Muscle of leg (tissue), 11 donors: ENCODE results near the gene L3MBTL4. TPM values are rescaled to one million over a fixed set of nuclear protein-coding genes. Genes with fewer than 3 reads are reported as not detected.
A peak's percentile ranks its signal among the peaks of the same experiment; 100 is the strongest.

ENCODE experiments used
- DNase-seq: peaks from one replicate; pipeline ENCODE4 v3.0.0; 2013
- H3K27ac ChIP-seq: one replicate; pipeline ENCODE4 v1.5.1; 2013; ENCODE audit warnings: mild to moderate bottlenecking, low read length, control low read depth
- H3K27me3 ChIP-seq: one replicate; pipeline ENCODE4 v1.6.1; 2013; ENCODE audit warnings: low read length; ENCODE audit not compliant: control insufficient read depth, insufficient read depth
- H3K36me3 ChIP-seq: one replicate; pipeline ENCODE4 v1.6.1; 2013; ENCODE audit warnings: low read length; ENCODE audit not compliant: control insufficient read depth, insufficient read depth
- H3K4me1 ChIP-seq: one replicate; pipeline ENCODE4 v1.6.1; 2013; ENCODE audit warnings: low read length; ENCODE audit not compliant: control insufficient read depth, insufficient read depth
- H3K4me3 ChIP-seq: one replicate; pipeline ENCODE4 v1.5.1; 2013; ENCODE audit warnings: low read length, control low read depth
- H3K9me3 ChIP-seq: replicated peaks from 2 replicates; pipeline ENCODE4 v1.6.1; 2013; ENCODE audit warnings: low read depth, low read length; ENCODE audit not compliant: control insufficient read depth
- WGBS: methylation state at CpG from one replicate; pipeline ENCODE4 v1.1.5; 2013; ENCODE audit warnings: missing lambda C conversion rate; ENCODE audit not compliant: insufficient coverage; 5-methylcytosine and 5-hydroxymethylcytosine counted together
- polyA plus RNA-seq, 8 donors: library from polyadenylated mRNA; unstranded; fragments of 120-200 nt; gene quantifications; one replicate each; pipeline versions ENCODE4 v1.2.1 to v1.2.3, GENCODE V29; 2013; ENCODE audit warnings: inconsistent platforms in 1 of 8, low replicate concordance in 1 of 8; ENCODE audit not compliant: insufficient read length in 8 of 8, insufficient read depth in 1 of 8
- total RNA-seq: library from RNA; stranded (reverse); fragments of 120-200 nt; gene quantifications from one replicate; pipeline ENCODE4 v1.2.4, GENCODE V29; 2013

L3MBTL4 gene
- total and polyA plus RNA-seq, 9 donors = 0.78 to 4.2 (median 1.4) TPM

DNA sequence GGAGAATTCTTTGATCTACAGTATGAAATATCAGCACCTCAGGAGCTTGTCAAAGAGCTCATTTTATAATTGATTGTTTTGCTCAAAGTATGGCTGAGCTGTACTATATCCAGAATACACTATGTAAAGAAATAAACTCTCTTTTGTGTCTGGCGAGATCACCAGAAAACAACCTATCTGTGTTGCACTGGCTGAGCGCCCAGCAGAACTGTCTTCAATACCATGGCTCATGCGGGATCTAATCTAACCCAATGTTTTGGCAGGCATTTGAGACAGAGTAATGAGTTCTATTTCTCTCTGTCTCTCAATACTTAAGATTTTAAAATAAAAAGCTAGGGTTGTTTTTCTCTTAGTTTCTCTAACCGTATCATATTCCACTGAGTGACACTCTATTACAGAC, 192.4 kb downstream of the L3MBTL4 start:
- Histone ChIP-seq H3K9me3 (no peaks in the 10 kb centered on the region), H3K36me3 (no peaks in the 10 kb centered on the region), H3K27ac (no peak overlapping the region), H3K4me3 (no peak overlapping the region), H3K4me1 (no peaks in the 10 kb centered on the region), H3K27me3 (no peaks in the 10 kb centered on the region)
- peak; percentile 6 for DNase-seq
- WGBS = 60% methylated on average over 1 of the region's 4 CpGs

DNA sequence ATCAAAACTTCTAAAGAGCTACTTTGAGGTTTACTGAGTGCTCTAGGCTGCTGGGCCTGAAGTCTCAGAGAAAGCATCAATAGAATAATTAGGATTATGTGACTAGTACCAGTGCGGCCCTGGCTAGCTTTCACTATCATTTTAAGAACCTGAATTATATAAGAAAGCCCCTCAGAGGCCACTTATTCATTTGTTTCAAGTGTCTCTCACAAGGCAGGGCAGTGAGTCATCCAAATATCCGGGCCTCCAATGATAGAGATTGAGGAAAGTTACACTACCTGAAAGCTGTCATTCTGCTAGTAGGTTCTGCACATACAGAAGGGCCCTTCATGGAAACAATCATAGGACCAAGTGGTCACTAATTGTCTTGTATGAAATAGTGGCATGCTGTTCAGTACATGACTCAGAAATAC, 193.1 kb downstream of the L3MBTL4 start:
- Histone ChIP-seq H3K27ac (no peak overlapping the region), H3K4me1 (no peaks in the 10 kb centered on the region), H3K9me3 (no peaks in the 10 kb centered on the region), H3K27me3 (no peaks in the 10 kb centered on the region), H3K36me3 (no peaks in the 10 kb centered on the region), H3K4me3 (no peak overlapping the region)
- DNase-seq = no peak
- 67% methylated on average over 1 of the region's 2 CpGs for WGBS

DNA sequence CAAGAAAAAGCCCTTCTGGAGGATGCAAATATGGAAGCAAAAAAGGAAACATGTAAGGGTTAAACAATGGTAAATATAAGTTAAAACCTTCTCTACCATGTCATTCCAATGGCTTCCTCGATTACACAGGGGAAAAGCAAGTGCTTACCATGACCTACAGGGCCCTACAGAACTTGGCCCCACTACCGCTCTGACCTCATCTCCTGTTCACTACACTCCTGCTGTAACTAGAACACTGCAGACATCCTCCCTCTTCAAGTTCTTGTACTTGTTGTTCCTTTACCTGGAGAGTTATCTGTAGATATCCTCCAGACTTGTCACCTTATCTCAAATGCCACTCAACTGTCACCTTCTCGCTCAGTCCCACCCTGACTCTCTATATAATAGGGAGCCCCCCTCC, 194.6 kb downstream of the L3MBTL4 start:
- DNase-seq = no peak
- Histone ChIP-seq H3K36me3 (no peaks in the 10 kb centered on the region), H3K27ac (no peak overlapping the region), H3K4me1 (no peaks in the 10 kb centered on the region), H3K9me3 (no peaks in the 10 kb centered on the region), H3K4me3 (no peak overlapping the region), H3K27me3 (no peaks in the 10 kb centered on the region)
- 100% methylated on average over 1 of the region's 3 CpGs for WGBS

DNA sequence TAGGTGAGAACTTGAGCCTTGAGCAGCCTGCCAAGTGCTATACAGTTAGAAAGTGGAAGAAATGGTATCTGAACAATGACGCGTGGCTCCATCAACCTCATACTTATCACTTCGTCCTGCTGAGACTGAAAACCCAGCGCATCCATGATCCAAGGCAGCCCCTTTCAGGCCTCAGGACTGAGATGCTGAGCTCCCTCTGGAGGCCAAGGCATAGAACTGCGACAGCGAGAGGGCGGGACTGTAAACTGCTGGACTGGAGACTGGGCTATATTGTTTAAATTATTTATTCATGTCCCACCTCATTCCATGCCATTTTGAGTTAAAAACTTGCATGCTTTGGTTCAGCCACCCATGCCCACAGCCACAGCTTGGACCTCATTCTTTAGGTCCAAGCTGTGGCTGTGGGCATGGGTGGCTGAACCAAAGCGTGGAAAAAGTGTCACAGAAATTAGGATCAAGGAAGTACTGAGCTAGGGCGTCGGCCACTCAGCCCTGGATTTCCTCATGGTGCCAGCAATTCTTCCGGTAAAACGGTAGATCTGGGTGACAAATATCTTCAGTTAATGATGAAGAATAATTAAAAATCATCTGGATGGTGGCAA, 195.5 kb downstream of the L3MBTL4 start:
- no peak overlapping the region for H3K4me3 ChIP-seq
- no peaks in the 10 kb centered on the region for H3K27me3 ChIP-seq
- WGBS = 60% methylated on average over 5 of the region's 12 CpGs
- H3K9me3 ChIP-seq = no peaks in the 10 kb centered on the region
- peak; percentile 43 for DNase-seq
- no peaks in the 10 kb centered on the region for H3K4me1 ChIP-seq
- H3K36me3 ChIP-seq = no peaks in the 10 kb centered on the region
- no peak overlapping the region for H3K27ac ChIP-seq

DNA sequence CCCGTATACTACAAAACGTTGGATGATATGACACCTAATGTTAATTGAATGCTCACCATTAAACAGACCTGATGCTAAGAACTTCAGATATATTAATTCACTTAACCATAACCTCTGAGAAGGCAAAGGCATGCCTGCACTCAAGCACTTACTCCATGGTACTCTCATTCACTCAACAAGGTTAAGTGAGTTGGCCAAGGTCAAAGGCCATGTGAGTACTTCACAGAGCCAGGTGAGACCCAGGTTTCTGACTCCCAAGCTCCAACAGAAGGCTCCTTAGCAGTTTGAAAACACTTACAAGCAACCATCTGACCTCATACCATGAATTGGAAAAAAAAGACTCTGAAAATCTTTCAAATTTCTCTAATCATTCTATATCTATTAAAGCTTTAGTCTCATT, 198.8 kb downstream of the L3MBTL4 start:
- Histone ChIP-seq H3K9me3 (no peaks in the 10 kb centered on the region), H3K36me3 (no peaks in the 10 kb centered on the region), H3K27ac (no peak overlapping the region), H3K4me1 (no peaks in the 10 kb centered on the region), H3K4me3 (no peak overlapping the region), H3K27me3 (no peaks in the 10 kb centered on the region)
- WGBS = no CpG with 5 or more reads among the region's 2 CpGs
- no peak for DNase-seq

DNA sequence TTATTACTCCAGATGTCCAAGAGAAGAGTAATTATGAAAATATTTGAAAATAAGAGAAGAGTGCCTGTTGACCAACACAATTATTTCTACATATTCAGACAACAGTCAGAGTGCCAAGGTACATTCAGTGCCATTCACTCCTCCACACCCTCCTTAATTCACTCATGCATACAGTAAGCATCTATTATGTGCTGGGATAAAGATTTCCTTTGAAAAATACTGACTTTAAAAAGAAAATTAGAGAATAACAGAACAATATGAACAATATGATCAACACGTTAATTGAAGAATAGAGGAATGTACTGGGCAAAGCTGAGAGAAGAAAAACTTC, 203.6 kb downstream of the L3MBTL4 start:
- WGBS = no CpG with 5 or more reads among the region's 1 CpG
- DNase-seq = no peak
- Histone ChIP-seq H3K36me3 (no peaks in the 10 kb centered on the region), H3K27ac (no peak overlapping the region), H3K4me3 (no peak overlapping the region), H3K9me3 (no peaks in the 10 kb centered on the region), H3K4me1 (no peaks in the 10 kb centered on the region), H3K27me3 (no peaks in the 10 kb centered on the region)

DNA sequence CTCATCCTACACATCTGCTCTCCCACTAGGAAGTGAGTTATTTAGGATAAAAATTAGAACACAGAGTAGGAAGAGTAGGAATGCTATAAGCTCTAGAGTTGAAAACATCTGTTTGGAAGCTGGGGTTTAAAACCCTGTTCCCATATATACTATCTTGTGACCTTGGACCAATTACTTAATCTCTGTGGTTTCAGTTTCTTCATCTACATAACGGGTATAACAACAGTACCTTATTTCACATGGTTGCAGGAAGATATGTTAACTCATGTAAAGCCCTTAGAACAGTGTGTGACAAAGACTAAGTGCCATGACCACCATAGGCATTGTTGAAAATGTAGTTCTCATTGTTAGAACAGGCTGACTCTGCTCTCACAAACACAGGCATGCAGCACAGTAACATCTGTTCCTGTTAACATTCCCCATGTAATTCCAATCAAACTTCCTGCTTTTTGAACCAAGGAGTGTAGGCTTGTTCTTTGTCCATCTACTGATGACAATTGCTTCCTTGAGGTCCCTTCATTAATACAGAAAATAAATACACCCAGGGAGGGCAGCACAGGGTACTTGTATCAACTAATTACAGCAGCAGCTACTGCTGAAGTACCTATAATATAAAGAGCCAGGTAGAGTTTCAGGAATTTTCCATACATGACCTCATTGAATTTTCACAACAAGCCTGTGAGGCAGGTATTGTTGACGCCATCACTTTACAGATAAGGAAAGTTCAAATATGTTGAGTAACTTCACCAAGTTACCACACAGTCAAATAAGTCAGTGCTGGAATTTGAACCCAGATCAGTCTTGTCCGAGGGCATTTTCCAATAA, 204.2 kb downstream of the L3MBTL4 start:
- H3K4me1 ChIP-seq = no peaks in the 10 kb centered on the region
- H3K4me3 ChIP-seq = no peak overlapping the region
- no peaks in the 10 kb centered on the region for H3K27me3 ChIP-seq
- no peaks in the 10 kb centered on the region for H3K36me3 ChIP-seq
- DNase-seq = no peak
- no CpG with 5 or more reads among the region's 3 CpGs for WGBS
- H3K27ac ChIP-seq = no peak overlapping the region
- no peaks in the 10 kb centered on the region for H3K9me3 ChIP-seq

DNA sequence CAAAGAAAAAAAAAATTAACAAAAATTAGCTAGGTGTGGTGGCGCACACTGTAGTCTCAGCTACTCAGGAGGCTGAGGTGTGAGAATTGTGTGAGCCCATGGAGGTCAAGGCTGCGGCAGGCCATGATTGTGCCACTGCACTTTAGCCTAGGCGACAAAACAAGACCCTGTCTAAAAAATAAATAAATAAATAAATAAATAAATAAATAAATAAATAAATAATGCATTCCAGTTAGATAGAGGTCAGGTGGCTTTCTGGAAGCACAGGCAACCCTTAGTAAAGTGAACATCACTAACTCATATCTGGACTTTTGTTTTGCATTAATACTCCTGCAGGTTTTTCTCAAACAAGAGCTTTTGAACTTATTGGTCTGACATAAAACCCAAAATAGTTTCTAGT, 206.8 kb downstream of the L3MBTL4 start:
- Histone ChIP-seq H3K27ac (no peak overlapping the region), H3K36me3 (no peaks in the 10 kb centered on the region), H3K4me1 (no peaks in the 10 kb centered on the region), H3K27me3 (no peaks in the 10 kb centered on the region), H3K4me3 (no peak overlapping the region), H3K9me3 (no peaks in the 10 kb centered on the region)
- no peak for DNase-seq
- WGBS = no CpG with 5 or more reads among the region's 3 CpGs

DNA sequence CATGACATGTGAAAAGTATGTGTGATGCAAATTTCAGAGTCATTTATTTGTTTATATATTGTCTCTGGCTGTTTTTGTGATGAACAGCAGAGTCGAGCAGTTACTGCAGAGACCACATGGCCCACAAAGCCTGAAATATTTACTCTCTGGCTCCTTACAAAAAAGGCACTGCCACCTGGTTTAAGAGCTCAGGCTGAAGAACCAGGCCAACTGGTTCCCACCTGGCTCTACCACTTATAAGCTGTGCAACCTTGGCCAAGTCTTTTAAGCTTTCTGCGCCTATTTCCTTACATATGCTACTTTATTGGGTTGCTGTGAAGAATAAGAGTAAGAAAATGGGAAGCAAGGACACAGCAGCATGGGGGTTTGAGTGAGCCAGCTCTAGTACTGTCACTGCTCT, 207.6 kb downstream of the L3MBTL4 start:
- Histone ChIP-seq H3K9me3 (no peaks in the 10 kb centered on the region), H3K27ac (no peak overlapping the region), H3K27me3 (no peaks in the 10 kb centered on the region), H3K36me3 (no peaks in the 10 kb centered on the region), H3K4me3 (no peak overlapping the region), H3K4me1 (no peaks in the 10 kb centered on the region)
- DNase-seq = no peak
- no CpG with 5 or more reads among the region's 2 CpGs for WGBS

DNA sequence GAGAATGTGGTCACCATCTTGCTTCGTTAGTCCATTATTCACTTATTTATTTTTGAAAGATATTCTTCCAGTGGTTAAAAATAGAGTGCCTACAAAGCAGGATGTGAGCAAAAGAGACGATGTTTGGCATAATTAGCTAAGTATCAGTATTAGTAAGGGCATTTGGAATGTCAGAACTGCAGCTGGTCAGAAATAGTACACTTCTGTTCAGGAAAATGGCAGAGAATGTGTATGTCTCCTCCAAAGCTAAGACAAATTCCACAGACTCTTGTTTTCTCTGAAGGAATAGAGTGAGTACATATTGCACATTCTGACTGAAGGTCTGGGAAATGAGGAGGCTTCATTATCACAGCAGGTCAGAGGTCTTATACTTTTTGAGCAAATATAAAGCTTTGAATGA, 209.0 kb downstream of the L3MBTL4 start:
- H3K36me3 ChIP-seq = no peaks in the 10 kb centered on the region
- no peaks in the 10 kb centered on the region for H3K9me3 ChIP-seq
- no peaks in the 10 kb centered on the region for H3K4me1 ChIP-seq
- DNase-seq = no peak
- no peak overlapping the region for H3K27ac ChIP-seq
- H3K27me3 ChIP-seq = no peaks in the 10 kb centered on the region
- whole genome bisulfite sequencing = 100% methylated on average over 1 of the region's 2 CpGs
- H3K4me3 ChIP-seq = no peak overlapping the region
